ENCODE measurements around the gene SEC24A. TPM values are rescaled to one million over a fixed set of nuclear protein-coding genes. Genes with fewer than 3 reads are reported as not detected.

SEC24A gene
- total RNA-seq, 1 experiment from 2014 or later, result 30.4 TPM

DNA sequence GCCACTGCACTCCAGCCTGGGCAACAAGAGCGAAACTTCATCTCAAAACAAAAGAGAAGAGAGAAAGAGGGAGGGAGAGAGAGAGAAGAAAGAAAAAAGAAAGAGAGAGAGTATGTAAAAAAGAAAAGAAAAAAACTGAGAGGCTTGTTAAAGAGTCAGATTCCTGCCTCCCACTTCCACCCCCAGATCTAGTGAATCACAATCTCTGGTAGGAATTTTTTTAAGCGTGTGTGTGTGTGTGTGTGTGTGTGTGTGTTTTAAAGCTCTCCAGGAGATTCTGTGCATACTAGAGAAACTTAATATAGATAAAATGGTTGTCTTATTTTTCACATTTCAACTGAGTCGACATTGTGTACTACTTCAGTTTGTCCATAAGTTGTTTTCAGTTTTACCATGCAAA lies 48.0 kb upstream of the SEC24A start:
- Histone ChIP-seq H3K9me3 (ENCODE audit: control insufficient read depth, low read depth, low read length) (no peaks in the 10 kb centered on the region), H4K20me1 (ENCODE audit: control insufficient read depth, insufficient read depth, insufficient read length) (no peaks in the 10 kb centered on the region), H3K4me2 (ENCODE audit: insufficient read depth, insufficient read length, low read length) (no peak overlapping the region), H2AFZ (ENCODE audit: low read length) (no peak overlapping the region), H3K27ac (ENCODE audit: insufficient read length, low read depth, low read length) (no peak overlapping the region), H3K4me1 (ENCODE audit: insufficient read depth, low read length) (no peaks in the 10 kb centered on the region), H2BK5ac (ENCODE audit: insufficient read length, low read length) (no peak overlapping the region), H3T11ph (ENCODE audit: low read length) (no peak overlapping the region), H3K23me2 (ENCODE audit: insufficient read length, low read depth, low read length, poor library complexity, severe bottlenecking) (no peaks in the 10 kb centered on the region), H2AK5ac (ENCODE audit: insufficient read length, low read length) (no peak overlapping the region), H4K91ac (ENCODE audit: insufficient read length, low read depth, low read length) (no peak overlapping the region), H4K8ac (replicated peaks; ENCODE audit: insufficient read length, low read depth, low read length) (no peak overlapping the region), H3K4ac (ENCODE audit: low read depth, low read length) (no peak overlapping the region), H2BK15ac (ENCODE audit: low read depth, low read length) (no peak overlapping the region), H2BK12ac (ENCODE audit: insufficient read length, low read depth, low read length) (no peak overlapping the region), H4K5ac (ENCODE audit: insufficient read length, low read depth, low read length) (no peak overlapping the region), H3K56ac (ENCODE audit: insufficient read length, low read depth, low read length) (no peak overlapping the region), H3K79me1 (ENCODE audit: insufficient read depth, low read depth, low read length, poor library complexity, severe bottlenecking) (no peaks in the 10 kb centered on the region), H3K9ac (ENCODE audit: extremely low read depth, insufficient read length, low read length) (no peak overlapping the region), H3K27me3 (ENCODE audit: insufficient read depth, low read length) (no peaks in the 10 kb centered on the region), H2BK120ac (ENCODE audit: low read depth, low read length, poor library complexity, severe bottlenecking) (no peak overlapping the region), H3K23ac (ENCODE audit: insufficient read length, low read depth, low read length) (no peak overlapping the region), H3K18ac (ENCODE audit: insufficient read length, low read depth, low read length) (no peak overlapping the region), H2BK20ac (ENCODE audit: low read depth, low read length, poor library complexity, severe bottlenecking) (no peak overlapping the region), H3K79me2 (ENCODE audit: insufficient read depth, low read length) (no peaks in the 10 kb centered on the region), H3K14ac (ENCODE audit: insufficient read depth, low read length) (no peak overlapping the region)
- no peak for DNase-seq
- Mint-ChIP-seq H3K9me3 (no peaks in the 10 kb centered on the region), H3K27me3 (ENCODE audit: low read depth) (no peaks in the 10 kb centered on the region), H3K4me1 (peaks cover 7 to 8% of the 10 kb centered on the region in 2 experiments; a peak in 3 of 4 replicates), H3K36me3 (ENCODE audit: insufficient read depth in 1 of 3, low read depth in 3 of 3) (peaks cover 0 to 19% (median 2%) of the 10 kb centered on the region in 3 experiments; a peak in 4 of 7 replicates), H3K27ac (peak overlapping the region in 2 of 3 experiments; percentile 75 to 79; a peak in 3 of 7 replicates), H3K4me3 (no peak overlapping the region)
- WGBS (ENCODE audit: extremely low coverage, insufficient read length, low lambda C conversion rate), result no CpG with 5 or more reads among the region's 3 CpGs
- TF ChIP-seq, protein P1, sequence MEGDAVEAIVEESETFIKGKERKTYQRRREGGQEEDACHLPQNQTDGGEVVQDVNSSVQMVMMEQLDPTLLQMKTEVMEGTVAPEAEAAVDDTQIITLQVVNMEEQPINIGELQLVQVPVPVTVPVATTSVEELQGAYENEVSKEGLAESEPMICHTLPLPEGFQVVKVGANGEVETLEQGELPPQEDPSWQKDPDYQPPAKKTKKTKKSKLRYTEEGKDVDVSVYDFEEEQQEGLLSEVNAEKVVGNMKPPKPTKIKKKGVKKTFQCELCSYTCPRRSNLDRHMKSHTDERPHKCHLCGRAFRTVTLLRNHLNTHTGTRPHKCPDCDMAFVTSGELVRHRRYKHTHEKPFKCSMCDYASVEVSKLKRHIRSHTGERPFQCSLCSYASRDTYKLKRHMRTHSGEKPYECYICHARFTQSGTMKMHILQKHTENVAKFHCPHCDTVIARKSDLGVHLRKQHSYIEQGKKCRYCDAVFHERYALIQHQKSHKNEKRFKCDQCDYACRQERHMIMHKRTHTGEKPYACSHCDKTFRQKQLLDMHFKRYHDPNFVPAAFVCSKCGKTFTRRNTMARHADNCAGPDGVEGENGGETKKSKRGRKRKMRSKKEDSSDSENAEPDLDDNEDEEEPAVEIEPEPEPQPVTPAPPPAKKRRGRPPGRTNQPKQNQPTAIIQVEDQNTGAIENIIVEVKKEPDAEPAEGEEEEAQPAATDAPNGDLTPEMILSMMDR (conservative IDR thresholded peaks at IDR 0.05), result no peak
